A549 (cell line): ENCODE measurements around the gene SHC3. TPM values are rescaled to one million over a fixed set of nuclear protein-coding genes. Genes with fewer than 3 reads are reported as not detected.

Experiments used
- ATAC-seq, 2 experiments: fragments of 200-7000 bp in 1 of 2; fragments of >200 bp in 1 of 2; cut with Nextera tagmentation in 1 of 2; cut with Tn5 transposase in 1 of 2; 3 replicates each; pipeline versions ENCODE4 v1.8.0 to v1.9.1; 2018 to 2020; ENCODE audit warnings: mild to moderate bottlenecking in 1 of 2, moderate library complexity in 1 of 2
- CTCF ChIA-PET: fragments of 300-600 bp; sonication (Branson Sonifier 250); formaldehyde crosslinking; extraction: SDS; loops from one replicate; lab custom pipeline; 2021; ENCODE audit warnings: antibody characterized with exemption, inconsistent platforms; lab: Yijun Ruan, JAX
- POLR2A ChIA-PET: fragments of 350-600 bp; formaldehyde crosslinking; extraction: SDS; loops from one replicate; lab custom pipeline; 2021; ENCODE audit warnings: antibody characterized with exemption, inconsistent platforms; lab: Yijun Ruan, JAX
- DNase-seq, 2 experiments: peaks; one replicate each; pipeline versions ENCODE4 v3.0.0 to v3.0.0-alpha.2; 2011 to 2016; ENCODE audit warnings: low read depth in 1 of 2, low spot score in 1 of 2
- FAIRE-seq: peaks from 2 replicates; lab custom pipeline; 2011; peaks lifted over from hg19 to GRCh38; lab: Jason Lieb, UNC
- H3K27ac ChIP-seq, 2 experiments: fragments of >200 bp; sonication (Bioruptor Twin); formaldehyde crosslinking; 3 replicates each; pipeline ENCODE4 v1.5.1; 2016 to 2017
- H3K4me1 ChIP-seq: fragments of >200 bp; sonication (Bioruptor Twin); formaldehyde crosslinking; 3 replicates; pipeline ENCODE4 v1.6.1; 2016
- H3K4me2 ChIP-seq: fragments of >200 bp; sonication (Bioruptor Twin); formaldehyde crosslinking; 3 replicates; pipeline ENCODE4 v1.6.1; 2016
- H3K4me3 ChIP-seq: fragments of >200 bp; sonication (Bioruptor Twin); formaldehyde crosslinking; 3 replicates; pipeline ENCODE4 v1.5.1; 2016
- H3K9me3 ChIP-seq: fragments of >200 bp; sonication (Bioruptor Twin); formaldehyde crosslinking; 3 replicates; pipeline ENCODE4 v1.6.1; 2016
- CBX2 ChIP-seq: fragments of 200-600 bp; sonication (generic); IDR thresholded peaks from 2 replicates; pipeline ENCODE4 v1.6.1; 2016; ENCODE audit warnings: low read depth, mild to moderate bottlenecking, borderline replicate concordance
- CHD2 ChIP-seq: fragments of 150-350 bp; IDR thresholded peaks from 2 replicates; pipeline ENCODE4 v1.6.1; 2014; ENCODE audit warnings: low read length; ENCODE audit not compliant: partially characterized antibody
- EHF ChIP-seq: fragments of 250-450 bp; sonication (Bioruptor Pico); IDR thresholded peaks from 2 replicates; pipeline ENCODE4 v1.5.0; 2020; ENCODE audit warnings: mild to moderate bottlenecking
- ESRRA ChIP-seq: fragments of 150-350 bp; IDR thresholded peaks from 2 replicates; pipeline ENCODE4 v1.6.1; 2014; ENCODE audit warnings: mild to moderate bottlenecking, low read length, borderline replicate concordance
- FOSB ChIP-seq: fragments of 250-450 bp; sonication (Bioruptor Pico); IDR thresholded peaks from 2 replicates; pipeline ENCODE4 v1.5.0; 2020; ENCODE audit warnings: mild to moderate bottlenecking, moderate library complexity
- FOSL2 ChIP-seq, 2 experiments: fragments of 450-650 bp in 1 of 2; fragments of >200 bp in 1 of 2; sonication (Bioruptor Twin) in 1 of 2; formaldehyde crosslinking; IDR thresholded peaks; 2 replicates each; pipeline versions ENCODE4 v1.5.0 to v1.6.1; 2016 to 2020; ENCODE audit warnings: mild to moderate bottlenecking in 1 of 2, moderate library complexity in 1 of 2
- MAFK ChIP-seq: fragments of 450-650 bp; IDR thresholded peaks from 2 replicates; pipeline ENCODE4 v1.6.1; 2014; ENCODE audit not compliant: partially characterized antibody
- MAX ChIP-seq: IDR thresholded peaks from 2 replicates; pipeline ENCODE4 v1.6.1; 2012
- MYC ChIP-seq: IDR thresholded peaks from 2 replicates; pipeline ENCODE4 v1.6.1; 2012; ENCODE audit warnings: mild to moderate bottlenecking, inconsistent platforms, low read length, improper control_type of control experiment, borderline replicate concordance
- NFE2L2 ChIP-seq: fragments of 150-350 bp; conservative IDR thresholded peaks from 2 replicates; pipeline ENCODE4 v1.6.1; 2014; ENCODE audit warnings: low read length
- NPAS2 ChIP-seq: fragments of 250-450 bp; sonication (Bioruptor Pico); IDR thresholded peaks from 2 replicates; pipeline ENCODE4 v1.8.0; 2022; ENCODE audit warnings: mild to moderate bottlenecking, moderate library complexity, borderline replicate concordance
- NR3C1 ChIP-seq: fragments of >200 bp; sonication (Bioruptor Twin); formaldehyde crosslinking; IDR thresholded peaks from 3 replicates; pipeline ENCODE4 v1.6.1; 2017
- POLR2AphosphoS2 ChIP-seq: conservative IDR thresholded peaks from 2 replicates; pipeline ENCODE4 v1.6.1; 2012; ENCODE audit warnings: low read length, improper control_type of control experiment, inconsistent platforms
- RAD21 ChIP-seq, 2 experiments: fragments of >200 bp in 1 of 2; sonication (Bioruptor Twin) in 1 of 2; formaldehyde crosslinking in 1 of 2; IDR thresholded peaks in 1 of 2; conservative IDR thresholded peaks in 1 of 2; 2 replicates in 1 of 2; 3 replicates in 1 of 2; pipeline ENCODE4 v1.6.1; 2012 to 2018; ENCODE audit warnings: inconsistent platforms in 1 of 2
- RARB ChIP-seq: fragments of 250-450 bp; sonication (Bioruptor Pico); IDR thresholded peaks from 2 replicates; pipeline ENCODE4 v1.8.0; 2021; ENCODE audit warnings: mild to moderate bottlenecking, moderate library complexity
- REST ChIP-seq: fragments of 200-600 bp; sonication (generic); IDR thresholded peaks from 2 replicates; pipeline ENCODE4 v1.6.1; 2016; ENCODE audit warnings: antibody characterized with exemption, mild to moderate bottlenecking, moderate library complexity
- RFX5 ChIP-seq: fragments of 450-650 bp; IDR thresholded peaks from 2 replicates; pipeline ENCODE4 v1.7.1; 2014; ENCODE audit warnings: antibody characterized with exemption, mild to moderate bottlenecking, moderate library complexity
- SMC3 ChIP-seq: fragments of >200 bp; sonication (Bioruptor Twin); formaldehyde crosslinking; IDR thresholded peaks from 3 replicates; pipeline ENCODE4 v1.6.1; 2018; ENCODE audit warnings: inconsistent platforms
- ZC3H11A ChIP-seq: fragments of 450-650 bp; IDR thresholded peaks from 2 replicates; pipeline ENCODE4 v1.6.1; 2014; ENCODE audit warnings: antibody characterized with exemption, mild to moderate bottlenecking
- ZNF302 ChIP-seq: fragments of 250-450 bp; sonication (Bioruptor Pico); IDR thresholded peaks from 2 replicates; pipeline ENCODE4 v1.9.0; 2021; ENCODE audit warnings: inconsistent platforms, mild to moderate bottlenecking, moderate library complexity
- WGBS: methylation state at CpG from one replicate; pipeline ENCODE4 v1.1.6; 2017; ENCODE audit errors: missing lambda C conversion rate; 5-methylcytosine and 5-hydroxymethylcytosine counted together
- polyA plus RNA-seq, 4 experiments: library from polyadenylated mRNA; depleted of rRNA in 3 of 4; stranded (reverse); fragments of >200 nt; fragmentation: RNase III in 1 of 4; extraction: RNeasy Plus Mini Kit Qiagen cat#74134 plus additional on column Dnase treatment in 1 of 4; gene quantifications; 2 replicates in 3 of 4; 3 replicates in 1 of 4; pipeline ENCODE4 v1.2.3, GENCODE V29; 2011 to 2017

The SHC3 gene
- polyA plus RNA-seq, 2 of the 4 experiments (the other 2 are of a cell fraction) = 0.09 to 0.88 TPM

- CTCF ChIA-PET = interaction anchor here (1.4 kb wide), 1 partner anchor 58 kb away, joined by 3 read pairs; no protein-coding TSS in a partner anchor
- POLR2A ChIA-PET = no interaction called here
Observed at GRCh38 chr9:89177012-89177943, 1.3 kb downstream of the SHC3 start.

GRCh38 chr9:89175828-89176261, 2.8 kb downstream of the SHC3 start:
- TF ChIP-seq NFE2L2 (no peak), REST (no peak), RAD21 (conservative IDR thresholded peaks at IDR 0.05 in 1 of 2, IDR thresholded peaks at IDR 0.05 in 1 of 2) (no peak), MYC (no peak), NPAS2 (no peak), ZC3H11A (no peak), EHF (CRISPR knock-in tag) (no peak), CHD2 (no peak), ESRRA (no peak), RARB (CRISPR knock-in tag) (no peak), ZNF302 (CRISPR knock-in tag) (no peak), MAFK (no peak), SMC3 (no peak), RFX5 (no peak), MAX (no peak), CBX2 (no peak), NR3C1 (no peak), FOSB (CRISPR knock-in tag) (no peak)
- TF ChIP-seq, all 56 proteins: peak for 0
- POLR2A ChIA-PET = no interaction called here
- ATAC-seq (no peak), FAIRE-seq (no peak), DNase-seq (no peak)
- Histone ChIP-seq H3K27ac (no peak overlapping the region), H3K4me1 (peaks cover 17% of the 10 kb centered on the region; the same call in 2 of the 3 replicates), H3K4me2 (no peak overlapping the region), H3K4me3 (no peak overlapping the region), H3K9me3 (no peaks in the 10 kb centered on the region)
- CTCF ChIA-PET = no interaction called here
- 84% methylated on average over 5 of the region's 5 CpGs for WGBS

More at GRCh38 chr9:89177012-89177943, 1.3 kb downstream of the SHC3 start:
- Histone ChIP-seq H3K27ac (peak overlapping the region in 1 of 2 experiments; percentile 84; a peak in 3 of 6 replicates), H3K4me3 (peak overlapping the region; percentile 47), H3K4me2 (peak overlapping the region; percentile 86)
- DNase-seq (no peak), ATAC-seq (no peak)
- no peak for TF ChIP-seq FOSL2 (IDR thresholded peaks at IDR 0.05)
- TF ChIP-seq FOSL2 (CRISPR knock-in tag; IDR thresholded peaks at IDR 0.05) = no peak
- no peak for TF ChIP-seq POLR2AphosphoS2
- TF ChIP-seq, all 56 proteins: peak for 0
- 78% methylated on average over 32 of the region's 38 CpGs for WGBS
- FAIRE-seq = no peak
- Histone ChIP-seq H3K4me1 (peaks cover 20% of the 10 kb centered on the region; the same call in 2 of the 3 replicates), H3K9me3 (no peaks in the 10 kb centered on the region)
